CD4-positive, alpha-beta T cell treated with Interleukin-6 for 4 hours (primary cell): ENCODE results near the gene CTDP1.

ENCODE experiments used
- DNase-seq: peaks from one replicate; pipeline ENCODE4 v3.0.0-alpha.2; 2020; ENCODE audit warnings: mixed read lengths

CTDP1 gene

DNA sequence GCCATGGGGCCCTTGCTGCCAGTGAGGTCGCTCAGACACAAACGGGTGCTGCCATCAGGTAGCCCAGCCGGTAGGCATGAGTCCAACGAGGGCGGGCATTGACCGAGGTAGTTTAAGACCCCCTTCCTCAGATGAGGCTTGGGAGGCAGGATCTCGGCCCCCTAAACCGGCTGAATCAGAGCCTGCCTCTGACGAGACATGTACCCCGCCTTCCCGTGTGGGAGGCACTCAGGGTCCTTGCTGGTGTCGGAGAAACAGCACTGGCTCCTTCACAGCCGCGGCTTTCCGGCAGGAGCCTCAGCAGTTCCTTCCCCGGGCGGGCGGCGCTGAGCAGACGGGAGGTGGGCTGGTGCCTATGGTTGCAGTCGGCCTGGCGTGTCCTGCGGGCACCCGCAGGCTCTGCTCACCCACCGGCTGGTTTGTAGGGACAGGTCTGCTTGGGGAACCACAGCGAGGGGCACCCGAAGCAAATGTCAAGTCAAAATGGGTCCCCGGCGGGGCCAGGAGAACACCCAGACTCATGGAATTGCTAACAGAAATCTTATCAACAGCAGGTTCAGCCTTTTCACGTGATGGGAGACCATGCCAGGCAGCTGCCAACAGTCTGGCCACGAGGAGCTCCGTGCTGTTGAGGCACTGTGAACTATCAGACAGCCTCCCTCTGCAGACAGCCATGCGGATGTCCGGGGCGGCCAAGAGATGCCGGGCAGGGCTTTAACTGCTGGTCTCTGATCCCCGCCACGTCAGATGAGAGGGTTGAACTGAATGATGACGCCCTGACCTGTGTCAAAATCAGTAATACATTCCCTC is 121.0 kb downstream of the CTDP1 start:
- DNase-seq: no peak

DNA sequence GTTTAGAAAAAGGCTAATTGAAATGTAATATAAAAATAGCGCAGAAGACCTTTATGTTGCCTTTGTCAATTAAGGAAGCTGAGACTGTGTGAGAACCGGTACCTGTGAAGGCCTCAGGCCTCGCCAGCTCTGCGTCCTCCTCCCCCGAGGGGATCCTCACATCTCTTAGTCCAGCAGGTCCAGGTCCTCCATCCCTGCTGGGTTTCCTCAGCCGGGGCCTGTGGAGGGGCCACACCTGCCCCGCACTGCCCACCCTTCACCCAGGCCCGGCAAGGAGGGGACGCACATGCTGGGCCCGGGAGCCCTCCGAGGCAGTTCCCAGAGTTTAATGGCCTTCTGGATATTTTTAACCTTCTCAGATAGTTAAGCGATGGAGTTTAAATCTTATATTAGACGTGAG is 121.6 kb downstream of the CTDP1 start:
- DNase-seq: no peak

DNA sequence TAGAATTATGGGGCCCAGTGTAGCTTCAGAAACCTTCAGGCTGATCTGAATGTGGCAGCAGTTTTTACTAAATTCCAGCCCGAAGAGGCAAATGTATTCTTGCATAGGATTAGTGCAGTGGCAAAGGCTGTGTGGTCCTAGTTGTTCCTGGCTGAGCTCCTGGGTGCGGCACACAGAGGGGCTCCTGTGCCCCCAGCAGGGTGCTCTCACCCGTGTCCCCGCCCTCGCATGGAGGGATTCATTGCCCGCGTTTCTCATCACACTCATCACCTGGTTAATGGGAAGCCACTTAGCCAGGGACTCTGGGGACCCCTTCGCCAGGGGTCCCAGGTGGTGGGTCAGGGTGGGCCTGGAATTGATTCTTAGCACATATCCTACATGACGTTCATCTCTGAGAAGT is 122.0 kb downstream of the CTDP1 start:
- no peak for DNase-seq

DNA sequence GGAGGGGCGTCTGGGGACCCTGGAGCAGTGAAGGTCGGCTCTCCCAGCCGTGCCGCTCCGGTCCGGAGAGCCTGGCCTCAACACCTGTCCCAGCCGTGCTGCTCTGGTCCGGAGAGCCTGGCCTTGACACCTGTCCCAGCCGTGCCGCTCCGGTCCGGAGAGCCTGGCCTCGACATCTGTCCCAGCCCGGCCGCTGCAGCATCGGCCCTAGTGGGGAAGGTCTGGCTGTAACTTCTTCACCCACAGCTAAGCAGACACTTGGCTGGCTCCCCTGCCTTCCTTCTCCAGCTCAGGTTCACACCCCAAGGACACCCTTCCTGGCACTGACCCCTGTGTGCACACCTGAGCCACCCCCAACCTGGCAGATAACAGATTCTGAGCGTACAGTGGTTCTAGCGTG is 122.7 kb downstream of the CTDP1 start:
- no peak for DNase-seq

DNA sequence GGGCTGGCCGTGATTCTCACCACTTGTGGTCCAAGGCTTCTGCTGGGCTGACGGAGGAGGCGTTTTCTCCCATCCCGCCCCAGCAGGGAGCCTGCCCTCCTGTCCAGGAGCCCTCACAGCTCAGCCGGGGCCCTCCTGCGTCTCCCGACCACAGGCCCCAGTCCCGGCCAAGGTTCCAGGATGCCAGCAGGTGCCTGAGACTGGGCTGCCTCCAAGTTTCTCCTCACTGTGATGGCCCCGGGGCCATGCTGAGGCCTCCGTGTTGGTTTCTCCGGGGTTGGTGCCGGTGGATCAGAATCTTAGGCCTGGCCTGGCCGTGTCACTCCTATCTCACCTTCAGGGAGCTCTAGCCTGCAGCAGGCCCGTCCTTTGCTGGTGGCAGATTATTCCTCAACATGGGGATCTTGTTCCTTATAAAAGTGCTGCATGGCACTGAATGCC is 124.0 kb downstream of the CTDP1 start:
- DNase-seq: no peak
